Right cardiac atrium (tissue), 5 donors: Measurements from ENCODE around the gene RNF148. TPM values are rescaled to one million over a fixed set of nuclear protein-coding genes. Genes with fewer than 3 reads are reported as not detected.

Experiments
- ATAC-seq, 2 donors: fragments of 200-7000 bp; cut with Tn5 transposase; one replicate each; pipeline versions ENCODE4 v1.8.0 to v1.9.1; 2020; ENCODE audit warnings: moderate library complexity in 2 of 2, mild to moderate bottlenecking in 1 of 2
- DNase-seq, 3 donors: peaks; one replicate each; pipeline ENCODE4 v3.0.0-alpha.2; 2020
- H3K27ac ChIP-seq: one replicate; pipeline ENCODE4 v1.5.1; 2013; ENCODE audit warnings: mild to moderate bottlenecking, low read length, control low read depth, moderate library complexity
- H3K27me3 ChIP-seq: one replicate; pipeline ENCODE4 v1.6.1; 2013; ENCODE audit not compliant: control insufficient read depth, insufficient read depth
- H3K4me1 ChIP-seq: one replicate; pipeline ENCODE4 v1.6.1; 2013; ENCODE audit warnings: low read length; ENCODE audit not compliant: control insufficient read depth, insufficient read depth
- H3K4me3 ChIP-seq: one replicate; pipeline ENCODE4 v1.5.1; 2013; ENCODE audit warnings: low read length, control low read depth
- H3K9me3 ChIP-seq: one replicate; pipeline ENCODE4 v1.6.1; 2013; ENCODE audit warnings: low read length; ENCODE audit not compliant: control insufficient read depth
- WGBS: extraction: QIAGEN DNeasy Blood & Tissue Kit; methylation state at CpG from one replicate; pipeline ENCODE4 v1.1.7; 2013; 5-methylcytosine and 5-hydroxymethylcytosine counted together
- intact Hi-C, 4 donors: fragments of 100-400 bp; cut with DNase I; formaldehyde crosslinking; loops; one replicate each; pipeline versions ENCODE4 v1.11.0 to v1.14.0; 2022 to 2023
- polyA plus RNA-seq: library from polyadenylated mRNA; stranded (reverse); fragments of 200-250 nt; gene quantifications from one replicate; pipeline ENCODE4 v1.2.3, GENCODE V29; 2013
- total RNA-seq, 4 donors: library from RNA; stranded (reverse); fragmentation: NEBNext Ultra II Directional; extraction: Animal tissue kit (Norgen Biotek cat#: 25700); gene quantifications; one replicate each; pipeline ENCODE4 v1.2.1, GENCODE V29; 2021
- donor health status: healthy with polysubstance abuse.
- donor health status: DM: no; HTN: yes; CAD: no.
- donor health status: DM: no; HTN: no; CAD: no.
- donor health status: DM: no; HTN: yes; CAD: no; lungs with severe emphysema.
- donor health status: DM: yes; HTN: yes; CAD: no.

RNF148 gene
- total and polyA plus RNA-seq, 5 donors: 0.09 to 0.61 (median 0.29) TPM

DNA sequence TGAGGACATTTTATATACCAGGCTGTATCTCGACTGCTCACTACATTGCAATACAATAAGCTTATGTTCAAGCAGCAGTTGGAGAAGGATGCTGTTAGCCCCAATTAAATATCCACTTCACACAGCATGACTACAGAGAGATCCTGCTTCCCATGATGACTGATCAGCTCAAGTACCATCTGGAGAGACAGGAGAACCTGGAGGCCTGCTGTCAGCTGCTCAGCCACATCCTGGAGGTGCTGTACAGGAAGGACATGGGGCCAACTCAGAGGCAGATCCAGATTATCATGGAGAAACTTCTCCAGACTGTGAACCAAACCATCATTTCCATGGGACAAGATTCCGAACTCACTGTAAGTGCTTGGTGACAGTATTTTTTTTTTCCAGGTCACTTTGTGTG, 26.3 kb downstream of the RNF148 start:
- no peak for ATAC-seq
- WGBS: 83% methylated on average over 2 of the region's 2 CpGs
- no peak overlapping the region for H3K27ac ChIP-seq
- DNase-seq: no peak
- intact Hi-C loops: no loop called here
- no peaks in the 10 kb centered on the region for H3K27me3 ChIP-seq
- H3K4me1 ChIP-seq: no peaks in the 10 kb centered on the region
- H3K9me3 ChIP-seq: no peaks in the 10 kb centered on the region
- no peak overlapping the region for H3K4me3 ChIP-seq

DNA sequence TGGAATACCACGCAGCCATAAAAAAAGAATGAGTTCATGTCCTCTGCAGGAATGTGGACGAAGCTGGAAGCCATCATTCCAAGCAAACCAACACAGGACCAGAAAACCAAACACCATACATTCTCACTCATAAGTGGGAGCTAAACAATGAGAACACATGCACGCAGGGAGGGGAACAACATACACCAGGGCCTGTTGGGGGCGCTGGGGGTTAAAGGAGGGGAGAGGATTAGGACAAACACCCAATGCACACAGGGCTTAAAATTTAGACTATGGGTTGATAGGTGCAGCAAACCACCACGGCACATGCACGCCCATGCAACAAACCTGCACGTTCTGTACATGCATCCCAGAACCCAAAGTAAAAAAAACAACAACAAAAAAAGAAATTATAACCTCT, 27.1 kb downstream of the RNF148 start:
- ATAC-seq (no peak), DNase-seq (no peak)
- intact Hi-C loops: no loop called here
- no peaks in the 10 kb centered on the region for H3K4me1 ChIP-seq
- no peaks in the 10 kb centered on the region for H3K27me3 ChIP-seq
- H3K9me3 ChIP-seq: no peaks in the 10 kb centered on the region
- H3K4me3 ChIP-seq: no peak overlapping the region
- WGBS: 94% methylated on average over 7 of the region's 7 CpGs
- no peak overlapping the region for H3K27ac ChIP-seq

DNA sequence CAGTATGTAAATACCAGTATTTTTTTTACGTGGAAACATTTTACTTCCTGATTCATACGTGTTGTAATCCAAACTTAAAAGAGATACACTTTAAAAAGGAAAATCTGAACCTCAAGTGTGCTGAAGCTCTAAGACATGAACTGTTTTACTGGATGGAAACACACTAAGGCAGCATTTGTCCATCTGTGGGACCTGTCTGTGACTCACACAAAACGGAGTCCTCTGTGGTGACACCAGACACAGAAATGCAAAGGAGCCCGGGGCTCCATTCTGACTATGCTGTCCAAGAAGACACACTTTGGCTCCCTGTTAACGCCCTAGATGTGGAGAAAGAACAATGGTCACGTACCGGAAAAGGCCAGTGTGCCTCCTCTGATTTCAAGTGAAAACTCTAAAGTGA, 27.7 kb downstream of the RNF148 start:
- Histone ChIP-seq H3K4me1 (no peaks in the 10 kb centered on the region), H3K27me3 (no peaks in the 10 kb centered on the region), H3K9me3 (no peaks in the 10 kb centered on the region), H3K27ac (no peak overlapping the region), H3K4me3 (no peak overlapping the region)
- ATAC-seq (peak; percentile 41 to 61), DNase-seq (no peak)
- WGBS: 66% methylated on average over 7 of the region's 7 CpGs
- intact Hi-C loops: no loop called here

DNA sequence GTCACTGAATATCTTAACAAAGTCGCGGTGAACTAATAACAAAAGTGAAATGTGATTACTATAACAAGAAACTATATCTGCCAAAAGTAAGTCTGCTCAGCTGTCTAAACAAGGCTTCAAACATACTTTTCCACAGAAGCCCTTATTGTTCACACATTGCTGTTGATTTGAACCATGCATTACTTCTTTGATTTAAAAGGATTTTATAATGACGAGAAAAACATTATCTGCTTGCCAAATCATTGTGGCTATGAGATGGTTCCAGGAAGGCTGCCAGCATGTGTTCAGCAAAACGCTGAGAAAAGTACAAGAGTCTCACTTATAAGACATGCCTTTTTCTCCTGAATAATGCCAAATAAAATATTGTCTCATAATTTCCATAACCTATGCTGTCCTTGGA, 28.2 kb downstream of the RNF148 start:
- no peak overlapping the region for H3K4me3 ChIP-seq
- WGBS: 47% methylated on average over 4 of the region's 4 CpGs
- intact Hi-C loops: no loop called here
- peak in 1 of 2 donors; percentile 46 for ATAC-seq
- no peaks in the 10 kb centered on the region for H3K4me1 ChIP-seq
- H3K27ac ChIP-seq: no peak overlapping the region
- DNase-seq: peak in 1 of 3 donors; percentile 62
- H3K9me3 ChIP-seq: no peaks in the 10 kb centered on the region
- no peaks in the 10 kb centered on the region for H3K27me3 ChIP-seq

DNA sequence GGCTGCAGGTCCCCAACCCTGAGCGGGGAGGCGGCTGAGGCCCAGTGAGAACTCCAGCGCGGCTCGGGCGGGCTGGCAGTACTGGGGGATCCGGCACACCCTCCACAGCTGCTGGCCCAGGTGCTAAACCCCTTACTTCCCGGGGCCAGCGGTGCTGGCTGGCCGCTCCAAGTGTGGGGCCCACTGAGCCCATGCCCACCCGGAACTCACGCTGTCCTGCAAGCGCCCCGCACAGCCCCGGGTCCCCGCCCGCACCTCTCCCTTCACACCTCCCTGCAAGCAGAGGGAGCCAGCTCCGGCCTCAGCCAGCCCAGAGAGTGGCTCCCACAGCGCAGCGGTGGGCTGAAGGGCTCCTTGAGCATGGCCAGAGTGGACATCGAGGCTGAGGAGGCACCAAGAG, 28.8 kb downstream of the RNF148 start:
- H3K9me3 ChIP-seq: no peaks in the 10 kb centered on the region
- ATAC-seq (peak; percentile 24 to 44), DNase-seq (peak in 1 of 3 donors; percentile 66)
- no peak overlapping the region for H3K27ac ChIP-seq
- WGBS: 93% methylated on average over 21 of the region's 21 CpGs
- no peaks in the 10 kb centered on the region for H3K27me3 ChIP-seq
- H3K4me3 ChIP-seq: no peak overlapping the region
- intact Hi-C loops: no loop called here
- H3K4me1 ChIP-seq: no peaks in the 10 kb centered on the region

DNA sequence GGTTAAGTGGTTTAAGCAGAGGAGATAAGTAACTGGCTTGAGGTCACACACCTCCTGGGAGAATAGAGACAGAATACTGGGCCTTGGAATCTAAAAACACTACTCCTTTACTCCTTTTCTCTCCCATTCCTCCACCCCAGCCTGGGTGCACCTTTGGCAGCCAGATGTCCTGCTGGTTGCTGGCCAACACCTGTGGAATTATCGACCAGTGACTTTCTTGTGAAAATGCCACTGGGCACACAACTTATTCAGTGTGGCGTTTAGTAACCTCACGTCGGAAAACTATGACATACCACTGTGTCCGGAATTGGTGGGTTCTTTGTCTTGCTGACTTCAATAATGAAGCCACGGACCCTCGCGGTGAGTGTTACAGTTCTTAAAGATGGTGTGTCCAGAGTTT, 30.2 kb downstream of the RNF148 start:
- no peak for ATAC-seq
- no peak overlapping the region for H3K4me3 ChIP-seq

DNA sequence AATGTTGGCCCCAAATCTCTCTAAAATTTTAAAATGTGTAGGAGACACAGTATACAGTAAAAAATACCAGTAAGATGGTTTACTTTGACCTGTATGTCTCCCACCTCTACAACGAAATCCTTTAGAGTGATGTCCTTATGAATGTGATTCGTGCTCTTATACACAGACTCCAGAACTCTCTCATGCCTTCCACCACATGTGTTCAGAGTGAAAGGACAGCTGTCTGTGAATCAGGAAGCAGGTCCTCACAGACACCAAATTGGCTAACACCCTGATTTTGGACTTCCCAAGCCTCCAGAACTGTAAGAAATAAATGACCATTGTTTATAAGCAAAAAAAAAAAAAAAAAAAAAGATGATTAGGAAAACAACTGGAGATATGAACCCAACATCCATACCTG, 39.0 kb downstream of the RNF148 start:
- H3K4me3 ChIP-seq: no peak overlapping the region
- H3K27ac ChIP-seq: no peak overlapping the region
- no peaks in the 10 kb centered on the region for H3K4me1 ChIP-seq
- intact Hi-C loops: no loop called here
- no peaks in the 10 kb centered on the region for H3K9me3 ChIP-seq
- H3K27me3 ChIP-seq: no peaks in the 10 kb centered on the region
- DNase-seq (no peak), ATAC-seq (no peak)
- WGBS: 78% methylated on average over 2 of the region's 2 CpGs

More for the DNA sequence above, 30.2 kb downstream of the RNF148 start:
- intact Hi-C loops: no loop called here
- no peaks in the 10 kb centered on the region for H3K27me3 ChIP-seq
- DNase-seq: no peak
- H3K4me1 ChIP-seq: no peaks in the 10 kb centered on the region
- no peak overlapping the region for H3K27ac ChIP-seq
- H3K9me3 ChIP-seq: no peaks in the 10 kb centered on the region
- 96% methylated on average over 8 of the region's 8 CpGs for WGBS

DNA sequence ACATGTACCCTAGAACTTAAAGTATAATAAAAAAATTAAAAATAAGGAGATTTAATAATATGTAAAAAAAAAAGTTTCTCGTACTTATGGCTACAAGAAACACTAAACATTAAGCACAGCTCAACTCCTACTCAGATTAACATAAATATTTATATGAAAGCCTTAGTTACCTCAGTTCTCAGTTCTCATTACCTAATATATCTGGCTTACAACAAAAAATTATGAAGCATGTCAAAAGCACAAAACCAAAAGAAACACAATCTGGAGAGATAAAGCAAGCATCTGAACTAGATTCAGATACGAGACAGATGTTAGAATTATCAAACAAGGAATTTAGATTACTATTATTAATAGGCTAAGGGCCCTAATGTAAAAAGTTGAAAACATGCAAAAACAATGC, 43.9 kb downstream of the RNF148 start:
- H3K27me3 ChIP-seq: no peaks in the 10 kb centered on the region
- WGBS: 64% methylated on average over 2 of the region's 2 CpGs
- ATAC-seq (no peak), DNase-seq (no peak)
- H3K4me3 ChIP-seq: no peak overlapping the region
- no peak overlapping the region for H3K27ac ChIP-seq
- H3K4me1 ChIP-seq: no peaks in the 10 kb centered on the region
- intact Hi-C loops: no loop called here
- no peaks in the 10 kb centered on the region for H3K9me3 ChIP-seq

DNA sequence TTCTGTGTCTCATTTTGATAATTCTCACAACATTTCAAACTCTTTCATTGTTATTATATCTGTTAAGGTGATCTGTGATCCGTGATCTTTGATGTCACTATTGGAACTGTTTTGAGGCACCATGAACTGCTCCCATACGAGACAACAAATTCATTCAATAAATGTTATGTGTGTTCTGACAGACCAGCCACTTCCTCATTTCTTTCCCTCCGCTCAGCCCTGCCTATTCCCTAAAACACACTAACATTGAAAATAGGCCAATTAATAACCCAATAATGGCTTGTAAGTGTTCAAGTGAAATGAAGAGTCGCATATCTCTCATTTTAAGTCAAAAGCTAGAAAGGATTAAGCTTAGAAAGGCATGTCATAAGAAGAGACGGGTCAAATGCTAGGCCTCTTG, 49.0 kb downstream of the RNF148 start:
- Histone ChIP-seq H3K9me3 (no peaks in the 10 kb centered on the region), H3K27ac (no peak overlapping the region), H3K4me1 (peaks cover 1% of the 10 kb centered on the region), H3K27me3 (no peaks in the 10 kb centered on the region), H3K4me3 (no peak overlapping the region)
- 89% methylated on average over 5 of the region's 5 CpGs for WGBS
- no peak for DNase-seq
- ATAC-seq: no peak
- intact Hi-C loops: no loop called here

DNA sequence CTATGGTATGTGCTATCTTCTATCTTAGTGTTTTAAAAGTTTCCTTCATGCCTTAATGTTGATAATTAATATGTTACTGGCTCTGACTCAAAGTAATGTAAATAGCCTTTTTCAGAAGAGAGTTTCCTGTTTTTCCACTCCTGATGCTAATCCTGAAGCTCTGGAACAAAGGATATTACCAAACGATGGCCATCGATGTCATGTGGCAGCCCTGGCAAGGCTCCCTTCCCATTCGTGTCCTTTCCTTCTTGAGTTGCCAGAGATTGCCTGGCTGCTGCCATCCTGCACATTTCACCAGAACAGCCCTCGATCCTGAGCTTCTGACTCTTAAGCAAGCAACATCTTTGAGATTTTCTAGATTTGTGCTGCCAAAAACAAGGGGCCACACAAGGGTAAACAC, 49.8 kb downstream of the RNF148 start:
- H3K27me3 ChIP-seq: no peaks in the 10 kb centered on the region
- WGBS: 45% methylated on average over 4 of the region's 4 CpGs
- ATAC-seq: no peak
- DNase-seq: no peak
- no peak overlapping the region for H3K27ac ChIP-seq
- H3K9me3 ChIP-seq: no peaks in the 10 kb centered on the region
- H3K4me3 ChIP-seq: no peak overlapping the region
- intact Hi-C loops: no loop called here
- peaks cover 1% of the 10 kb centered on the region for H3K4me1 ChIP-seq
